Measurements from ENCODE around the gene VENTX. TPM values are rescaled to one million over a fixed set of nuclear protein-coding genes. Genes with fewer than 3 reads are reported as not detected.

The VENTX gene, protein sequence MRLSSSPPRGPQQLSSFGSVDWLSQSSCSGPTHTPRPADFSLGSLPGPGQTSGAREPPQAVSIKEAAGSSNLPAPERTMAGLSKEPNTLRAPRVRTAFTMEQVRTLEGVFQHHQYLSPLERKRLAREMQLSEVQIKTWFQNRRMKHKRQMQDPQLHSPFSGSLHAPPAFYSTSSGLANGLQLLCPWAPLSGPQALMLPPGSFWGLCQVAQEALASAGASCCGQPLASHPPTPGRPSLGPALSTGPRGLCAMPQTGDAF
- 0.22 TPM for polyA plus RNA-seq (2013, experiment 1 of 4)
- 0.41 TPM for polyA plus RNA-seq (2013, experiment 2 of 4)
- polyA plus RNA-seq (2013, experiment 3 of 4), result 0.37 TPM
- polyA plus RNA-seq (2013, experiment 4 of 4), result 0.36 TPM

DNA sequence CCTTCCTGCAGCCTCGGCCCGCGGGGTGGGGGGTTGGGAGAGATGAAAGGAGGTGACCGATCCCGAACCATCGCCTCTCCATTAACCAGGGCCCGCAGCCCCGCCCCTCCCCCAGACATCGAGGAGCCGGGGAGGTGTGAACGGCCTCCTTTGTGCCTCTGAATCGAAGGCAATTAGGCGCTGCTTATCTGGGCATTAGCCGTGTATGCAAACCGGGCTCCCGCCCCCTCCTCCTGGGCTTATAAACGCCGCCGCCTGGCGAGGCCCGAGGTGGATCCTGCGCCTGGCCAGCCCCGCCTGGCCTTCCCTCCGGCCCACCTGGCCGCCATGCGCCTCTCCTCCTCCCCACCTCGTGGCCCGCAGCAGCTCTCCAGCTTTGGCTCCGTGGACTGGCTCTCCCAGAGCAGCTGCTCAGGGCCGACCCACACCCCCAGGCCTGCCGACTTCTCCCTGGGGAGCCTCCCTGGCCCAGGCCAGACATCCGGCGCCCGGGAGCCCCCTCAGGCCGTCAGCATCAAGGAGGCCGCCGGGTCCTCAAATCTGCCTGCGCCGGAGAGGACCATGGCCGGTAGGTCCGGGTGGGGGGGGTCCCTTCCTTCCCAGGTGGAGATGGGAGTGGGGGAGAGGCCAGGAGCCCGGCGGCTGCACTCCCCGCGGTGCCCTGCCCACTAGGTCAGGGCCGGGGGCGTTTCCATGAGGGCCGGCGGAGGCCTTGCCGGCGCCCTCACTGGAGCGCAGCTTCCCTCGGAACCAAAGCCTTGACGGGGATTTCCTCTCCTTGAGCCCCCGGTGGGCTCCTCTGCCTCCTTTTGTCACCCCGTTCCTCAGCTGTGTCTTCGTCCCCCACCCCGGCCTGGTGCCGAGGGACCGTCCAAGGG lies at the start of gene VENTX:
VENTX (plus strand) TSS at position 268 of the 878 bp plus-strand sequence; CDS start at position 328, 60 bp downstream.
- H3K27me3 ChIP-seq (ENCODE audit: control insufficient read depth, insufficient read depth, low read length, poor library complexity, severe bottlenecking), result peaks cover 69% of the 10 kb centered on the region
- H3K36me3 ChIP-seq (ENCODE audit: control insufficient read depth, insufficient read depth, low read length), result no peaks in the 10 kb centered on the region
- peak within 1 kb of the TSS; percentile 16 for H3K4me3 ChIP-seq (ENCODE audit: insufficient read depth, low read depth, low read length)
- WGBS, 2 experiments, result 1% methylated on average over 60 of the region's 60 CpGs
- no peak within 1 kb of the TSS for H3K27ac ChIP-seq (ENCODE audit: insufficient read depth, low read depth, low read length, poor library complexity, severe bottlenecking)
- no peaks in the 10 kb centered on the region for H3K9me3 ChIP-seq (ENCODE audit: control insufficient read depth, low read length)
- H3K4me1 ChIP-seq (ENCODE audit: control insufficient read depth, insufficient read depth, low read length), result peaks cover 31% of the 10 kb centered on the region

DNA sequence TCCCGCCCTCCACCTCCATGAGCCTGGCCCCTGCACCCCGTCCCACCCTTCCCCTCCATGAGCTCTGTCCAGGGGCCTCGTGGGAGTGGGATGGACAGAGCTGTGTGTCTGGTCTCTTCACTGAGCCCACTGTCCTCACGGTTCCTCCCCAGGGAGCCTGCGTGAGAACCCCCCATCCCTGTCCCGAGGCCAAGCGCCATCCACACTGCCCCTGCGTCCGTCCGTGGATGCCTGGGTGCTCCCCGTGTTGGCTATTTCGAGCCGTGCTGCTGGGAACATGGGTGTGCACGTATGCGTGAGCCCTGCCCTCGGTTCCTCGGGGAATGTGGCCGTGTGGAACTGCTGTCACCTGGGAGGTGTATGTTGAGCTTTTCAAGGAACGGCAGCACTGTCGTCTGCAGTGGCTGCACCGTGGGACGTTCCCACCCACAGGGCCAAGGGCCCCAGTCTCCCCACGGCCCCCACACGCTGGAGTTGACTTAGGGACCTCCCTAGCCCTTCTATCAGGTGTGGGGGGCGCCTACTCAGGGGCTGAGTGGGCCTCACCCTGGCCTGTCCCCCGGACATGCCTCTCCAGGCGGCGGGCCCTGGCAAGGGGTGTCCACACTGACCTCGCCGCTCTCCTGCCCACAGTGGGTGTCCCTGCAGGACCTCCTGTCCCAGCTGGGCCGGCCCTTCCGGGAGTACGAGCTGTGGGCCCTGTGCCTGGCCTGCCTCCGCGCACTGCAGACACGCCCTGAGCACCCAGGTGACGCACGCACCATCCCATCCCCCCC lies 49.6 kb upstream of the VENTX start:
- Histone ChIP-seq H3K36me3 (ENCODE audit: control insufficient read depth, insufficient read depth, low read length) (no peaks in the 10 kb centered on the region), H3K4me3 (ENCODE audit: insufficient read depth, low read depth, low read length) (no peak overlapping the region), H3K27me3 (ENCODE audit: control insufficient read depth, insufficient read depth, low read length, poor library complexity, severe bottlenecking) (no peaks in the 10 kb centered on the region), H3K9me3 (ENCODE audit: control insufficient read depth, low read length) (no peaks in the 10 kb centered on the region), H3K27ac (ENCODE audit: insufficient read depth, low read depth, low read length, poor library complexity, severe bottlenecking) (no peak overlapping the region), H3K4me1 (ENCODE audit: control insufficient read depth, insufficient read depth, low read length) (peaks cover 10% of the 10 kb centered on the region)
- WGBS, 2 experiments, result 91 to 93% methylated on average over 37 to 38 of the region's 38 CpGs

DNA sequence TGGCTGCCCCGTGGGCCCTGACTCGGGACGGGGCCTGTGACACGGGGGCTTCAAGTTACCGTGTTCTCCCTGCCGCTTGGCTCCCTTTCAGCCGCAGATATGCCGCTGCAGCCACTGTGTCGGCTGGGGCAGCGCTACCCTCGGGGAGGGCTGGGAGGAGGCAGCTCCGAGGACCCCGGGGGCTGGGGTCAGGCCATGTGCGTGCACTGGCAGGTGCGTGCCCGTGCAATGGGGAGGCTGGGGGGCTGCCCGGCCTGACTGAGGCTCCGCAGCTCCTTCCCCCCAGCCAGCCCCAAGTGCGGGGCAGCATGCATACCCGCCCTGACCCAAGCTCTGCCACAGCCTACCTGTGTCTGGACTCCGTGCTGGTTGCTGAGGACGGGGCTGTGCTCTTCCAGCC lies 48.4 kb upstream of the VENTX start:
- WGBS, 2 experiments, result 95 to 96% methylated on average over 22 of the region's 22 CpGs

DNA sequence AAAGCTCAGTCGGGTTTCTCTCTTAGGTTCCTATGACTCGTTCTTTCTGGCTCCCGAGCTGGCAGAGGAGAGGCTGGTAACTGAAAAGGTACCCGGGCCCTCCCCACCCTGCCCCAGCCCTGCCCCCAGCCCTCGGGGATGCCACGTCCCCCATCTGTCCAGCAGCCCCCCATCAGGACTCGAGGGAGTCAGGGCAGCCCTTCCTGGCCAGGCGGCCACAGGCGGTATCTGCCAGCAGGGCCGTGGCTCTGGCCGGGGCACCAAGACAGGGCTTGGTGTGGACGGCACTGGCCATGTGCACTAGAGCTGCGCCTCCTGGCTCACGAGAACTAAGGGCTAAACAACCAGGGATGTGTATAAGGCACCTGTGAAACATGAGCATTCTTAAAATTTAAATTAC lies 47.9 kb upstream of the VENTX start:
- Histone ChIP-seq H3K27me3 (ENCODE audit: control insufficient read depth, insufficient read depth, low read length, poor library complexity, severe bottlenecking) (no peaks in the 10 kb centered on the region), H3K9me3 (ENCODE audit: control insufficient read depth, low read length) (no peaks in the 10 kb centered on the region), H3K4me1 (ENCODE audit: control insufficient read depth, insufficient read depth, low read length) (peaks cover 10% of the 10 kb centered on the region), H3K36me3 (ENCODE audit: control insufficient read depth, insufficient read depth, low read length) (no peaks in the 10 kb centered on the region), H3K27ac (ENCODE audit: insufficient read depth, low read depth, low read length, poor library complexity, severe bottlenecking) (no peak overlapping the region), H3K4me3 (ENCODE audit: insufficient read depth, low read depth, low read length) (no peak overlapping the region)
- 95 to 96% methylated on average over 14 of the region's 14 CpGs for WGBS, 2 experiments

More for the DNA sequence above, 48.4 kb upstream of the VENTX start:
- H3K27me3 ChIP-seq (ENCODE audit: control insufficient read depth, insufficient read depth, low read length, poor library complexity, severe bottlenecking), result no peaks in the 10 kb centered on the region
- H3K9me3 ChIP-seq (ENCODE audit: control insufficient read depth, low read length), result no peaks in the 10 kb centered on the region
- H3K4me3 ChIP-seq (ENCODE audit: insufficient read depth, low read depth, low read length), result no peak overlapping the region
- no peak overlapping the region for H3K27ac ChIP-seq (ENCODE audit: insufficient read depth, low read depth, low read length, poor library complexity, severe bottlenecking)
- H3K4me1 ChIP-seq (ENCODE audit: control insufficient read depth, insufficient read depth, low read length), result peaks cover 10% of the 10 kb centered on the region
- no peaks in the 10 kb centered on the region for H3K36me3 ChIP-seq (ENCODE audit: control insufficient read depth, insufficient read depth, low read length)

DNA sequence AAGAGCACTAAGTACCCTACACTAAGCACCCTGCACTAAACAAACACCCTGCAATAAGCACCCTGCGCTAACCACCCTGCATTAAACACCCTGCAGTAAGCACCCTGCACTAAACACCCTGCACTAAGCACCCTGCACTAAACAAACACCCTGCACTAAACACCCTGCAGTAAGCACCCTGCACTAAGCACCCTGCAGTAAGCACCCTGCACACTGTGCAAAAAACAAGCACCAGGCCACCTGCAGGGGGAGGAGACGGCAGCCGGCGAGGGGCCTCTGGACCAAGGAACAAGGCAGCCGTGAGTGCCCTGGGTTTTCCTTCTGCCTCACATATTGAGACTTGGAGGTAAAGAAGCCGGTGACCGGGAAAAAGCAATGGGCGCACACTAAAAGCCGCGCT lies 47.4 kb upstream of the VENTX start:
- peaks cover 10% of the 10 kb centered on the region for H3K4me1 ChIP-seq (ENCODE audit: control insufficient read depth, insufficient read depth, low read length)
- H3K4me3 ChIP-seq (ENCODE audit: insufficient read depth, low read depth, low read length), result no peak overlapping the region
- no peaks in the 10 kb centered on the region for H3K36me3 ChIP-seq (ENCODE audit: control insufficient read depth, insufficient read depth, low read length)
- no peaks in the 10 kb centered on the region for H3K9me3 ChIP-seq (ENCODE audit: control insufficient read depth, low read length)
- H3K27ac ChIP-seq (ENCODE audit: insufficient read depth, low read depth, low read length, poor library complexity, severe bottlenecking), result no peak overlapping the region
- 94% methylated on average over 10 of the region's 10 CpGs for WGBS, 2 experiments
- H3K27me3 ChIP-seq (ENCODE audit: control insufficient read depth, insufficient read depth, low read length, poor library complexity, severe bottlenecking), result no peaks in the 10 kb centered on the region

DNA sequence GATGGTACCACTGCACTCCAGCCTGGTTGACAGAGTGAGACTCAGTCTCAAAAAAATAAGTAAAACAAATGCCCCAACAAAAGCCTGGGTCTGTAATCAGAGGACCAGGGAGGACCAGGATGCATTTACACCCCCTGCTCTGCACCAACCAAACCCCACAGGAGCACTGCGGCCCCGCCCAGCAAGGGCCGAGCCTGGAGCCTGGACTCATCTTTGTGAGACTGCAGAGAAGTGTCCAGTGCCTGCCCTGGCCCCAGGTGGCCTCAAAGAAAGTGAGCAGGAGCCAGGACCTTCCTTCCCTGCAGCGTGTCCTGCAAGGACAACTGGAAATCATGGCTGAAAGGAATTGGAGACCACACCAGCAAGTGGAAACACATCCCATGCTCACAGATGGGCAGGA lies 46.0 kb upstream of the VENTX start:
- Histone ChIP-seq H3K36me3 (ENCODE audit: control insufficient read depth, insufficient read depth, low read length) (no peaks in the 10 kb centered on the region), H3K4me3 (ENCODE audit: insufficient read depth, low read depth, low read length) (no peak overlapping the region), H3K4me1 (ENCODE audit: control insufficient read depth, insufficient read depth, low read length) (peaks cover 2% of the 10 kb centered on the region), H3K27ac (ENCODE audit: insufficient read depth, low read depth, low read length, poor library complexity, severe bottlenecking) (no peak overlapping the region), H3K9me3 (ENCODE audit: control insufficient read depth, low read length) (no peaks in the 10 kb centered on the region), H3K27me3 (ENCODE audit: control insufficient read depth, insufficient read depth, low read length, poor library complexity, severe bottlenecking) (no peaks in the 10 kb centered on the region)
- WGBS, 2 experiments, result 90 to 97% methylated on average over 4 of the region's 4 CpGs

DNA sequence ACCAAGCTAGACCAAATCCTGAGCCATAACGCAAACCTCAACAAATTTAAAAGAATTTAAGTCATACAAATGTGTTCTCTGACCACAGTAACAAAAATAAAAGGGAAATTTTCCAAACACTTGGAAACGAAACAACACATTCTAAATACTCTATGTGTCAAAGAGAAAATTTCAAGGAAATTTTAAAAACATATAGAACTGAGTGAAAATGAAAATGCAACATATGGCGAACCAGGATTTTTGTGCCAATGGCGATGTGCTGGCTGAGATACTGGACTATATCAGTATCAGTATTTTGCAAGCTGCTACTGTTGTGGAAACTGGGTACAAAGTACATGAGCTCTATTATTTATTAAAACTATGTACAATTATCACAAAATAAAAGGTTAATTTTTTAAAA lies 43.5 kb upstream of the VENTX start:
- no peak overlapping the region for H3K27ac ChIP-seq (ENCODE audit: insufficient read depth, low read depth, low read length, poor library complexity, severe bottlenecking)
- H3K4me1 ChIP-seq (ENCODE audit: control insufficient read depth, insufficient read depth, low read length), result no peaks in the 10 kb centered on the region
- no peaks in the 10 kb centered on the region for H3K27me3 ChIP-seq (ENCODE audit: control insufficient read depth, insufficient read depth, low read length, poor library complexity, severe bottlenecking)
- H3K36me3 ChIP-seq (ENCODE audit: control insufficient read depth, insufficient read depth, low read length), result no peaks in the 10 kb centered on the region
- no peaks in the 10 kb centered on the region for H3K9me3 ChIP-seq (ENCODE audit: control insufficient read depth, low read length)
- 94 to 96% methylated on average over 3 of the region's 4 CpGs for WGBS, 2 experiments
- H3K4me3 ChIP-seq (ENCODE audit: insufficient read depth, low read depth, low read length), result no peak overlapping the region

DNA sequence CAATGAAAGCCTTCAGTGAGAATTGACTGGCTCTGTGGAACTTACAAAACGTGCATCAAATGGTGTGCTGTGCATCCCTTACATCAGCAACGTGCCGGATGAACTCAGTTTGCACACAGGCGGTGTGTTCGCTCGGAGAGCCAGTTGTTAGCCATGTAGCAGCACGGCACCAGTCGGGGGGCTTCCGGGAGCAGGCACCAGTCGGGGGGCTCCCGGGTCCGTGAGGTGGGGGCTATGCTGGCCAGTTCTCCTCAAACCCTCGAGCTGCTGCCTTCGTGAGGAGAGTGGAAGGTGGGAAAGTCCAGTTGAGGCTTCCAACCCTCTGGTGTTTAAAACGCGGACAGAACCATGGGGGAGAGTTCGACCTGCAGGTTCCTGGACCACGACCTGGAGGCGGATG lies 42.6 kb upstream of the VENTX start:
- H3K4me3 ChIP-seq (ENCODE audit: insufficient read depth, low read depth, low read length), result no peak overlapping the region
- no peaks in the 10 kb centered on the region for H3K9me3 ChIP-seq (ENCODE audit: control insufficient read depth, low read length)
- 90% methylated on average over 19 of the region's 19 CpGs for WGBS, 2 experiments
- no peaks in the 10 kb centered on the region for H3K27me3 ChIP-seq (ENCODE audit: control insufficient read depth, insufficient read depth, low read length, poor library complexity, severe bottlenecking)
- H3K36me3 ChIP-seq (ENCODE audit: control insufficient read depth, insufficient read depth, low read length), result no peaks in the 10 kb centered on the region
- H3K27ac ChIP-seq (ENCODE audit: insufficient read depth, low read depth, low read length, poor library complexity, severe bottlenecking), result no peak overlapping the region
- peaks cover 5% of the 10 kb centered on the region for H3K4me1 ChIP-seq (ENCODE audit: control insufficient read depth, insufficient read depth, low read length)

DNA sequence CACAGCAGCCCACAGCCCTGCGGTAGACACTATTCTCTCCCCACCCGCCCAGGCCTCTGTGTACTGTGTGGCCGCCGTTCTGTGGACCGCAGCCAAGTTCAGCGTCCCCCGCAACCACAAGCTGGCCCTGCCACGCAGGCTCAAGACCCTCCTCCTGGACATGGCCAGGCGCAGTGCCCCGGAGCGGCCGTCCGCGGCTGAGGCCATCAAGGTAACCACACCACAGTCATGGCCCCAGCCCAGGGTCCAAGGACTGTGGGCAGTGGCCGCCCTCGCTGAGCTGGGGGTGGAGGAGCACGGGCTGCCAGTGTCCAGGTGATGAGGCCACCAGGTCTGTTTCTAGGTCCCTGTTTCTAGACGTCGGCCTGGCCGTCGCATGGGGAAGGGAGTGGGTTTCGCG lies 42.0 kb upstream of the VENTX start:
- Histone ChIP-seq H3K4me3 (ENCODE audit: insufficient read depth, low read depth, low read length) (no peak overlapping the region), H3K9me3 (ENCODE audit: control insufficient read depth, low read length) (no peaks in the 10 kb centered on the region), H3K36me3 (ENCODE audit: control insufficient read depth, insufficient read depth, low read length) (no peaks in the 10 kb centered on the region), H3K27me3 (ENCODE audit: control insufficient read depth, insufficient read depth, low read length, poor library complexity, severe bottlenecking) (no peaks in the 10 kb centered on the region), H3K4me1 (ENCODE audit: control insufficient read depth, insufficient read depth, low read length) (peaks cover 11% of the 10 kb centered on the region), H3K27ac (ENCODE audit: insufficient read depth, low read depth, low read length, poor library complexity, severe bottlenecking) (no peak overlapping the region)
- 96% methylated on average over 23 of the region's 23 CpGs for WGBS, 2 experiments

Data from ectodermal cell (in vitro differentiated cells).